Caco-2 (cell line): ENCODE measurements around the gene OSBPL10. TPM values are rescaled to one million over a fixed set of nuclear protein-coding genes. Genes with fewer than 3 reads are reported as not detected.
A peak's percentile ranks its signal among the peaks of the same experiment; 100 is the strongest.

Experiments used
- BruUV-seq: library from RNA; stranded (reverse); fragments of 400-500 nt; replicated peaks from 2 replicates; lab custom pipeline; 2021; lab: Mats Ljungman, UMichigan
- CTCF ChIA-PET: fragments of 300-600 bp; sonication (Branson Sonifier 250); formaldehyde crosslinking; loops from one replicate; lab custom pipeline; 2022; ENCODE audit warnings: antibody characterized with exemption; lab: Charles Lee
- POLR2A ChIA-PET: fragments of 300-600 bp; sonication (Branson Sonifier 250); formaldehyde crosslinking; loops from one replicate; lab custom pipeline; 2022; ENCODE audit warnings: antibody characterized with exemption; lab: Charles Lee
- DNase-seq, 2 experiments: peaks; one replicate each; pipeline versions ENCODE4 v3.0.0 to v3.0.0-alpha.2; 2020 to 2022
- H3K27me3 ChIP-seq: replicated peaks from 2 replicates; pipeline ENCODE4 v1.6.0; 2011; ENCODE audit warnings: low read length; ENCODE audit not compliant: control insufficient read depth, insufficient read depth
- H3K36me3 ChIP-seq: 2 replicates; pipeline ENCODE4 v1.5.1; 2011; ENCODE audit warnings: low read length; ENCODE audit not compliant: control insufficient read depth, insufficient read depth
- H3K4me1 ChIP-seq: fragments of 250-450 bp; sonication (Bioruptor Pico); 2 replicates; pipeline ENCODE4 v1.5.1; 2020; ENCODE audit warnings: mild to moderate bottlenecking
- H3K4me3 ChIP-seq: 2 replicates; pipeline ENCODE4 v1.5.1; 2011; ENCODE audit warnings: low read depth, mild to moderate bottlenecking, control low read depth, low read length
- H3K9me3 ChIP-seq: fragments of 250-450 bp; sonication (Bioruptor Pico); 2 replicates; pipeline ENCODE4 v1.5.1; 2020; ENCODE audit warnings: mild to moderate bottlenecking, moderate library complexity
- H3K27ac Mint-ChIP-seq: one replicate; pipeline ENCODE4 v1.8.0; 2022; ENCODE audit warnings: mixed read lengths; ENCODE audit not compliant: unreplicated experiment
- H3K27me3 Mint-ChIP-seq: one replicate; pipeline ENCODE4 v1.8.0; 2022; ENCODE audit warnings: mixed read lengths; ENCODE audit not compliant: insufficient read depth, unreplicated experiment
- H3K36me3 Mint-ChIP-seq: one replicate; pipeline ENCODE4 v1.8.0; 2022; ENCODE audit warnings: mild to moderate bottlenecking, mixed read lengths; ENCODE audit not compliant: insufficient read depth, unreplicated experiment
- H3K4me1 Mint-ChIP-seq: one replicate; pipeline ENCODE4 v1.8.0; 2022; ENCODE audit warnings: low read depth, mixed read lengths; ENCODE audit not compliant: unreplicated experiment
- H3K4me3 Mint-ChIP-seq: one replicate; pipeline ENCODE4 v1.8.0; 2022; ENCODE audit warnings: mild to moderate bottlenecking, moderate library complexity, mixed read lengths; ENCODE audit not compliant: unreplicated experiment
- H3K9me3 Mint-ChIP-seq: one replicate; pipeline ENCODE4 v1.8.0; 2022; ENCODE audit warnings: mixed read lengths; ENCODE audit not compliant: unreplicated experiment
- CTCF ChIP-seq, 2 experiments: fragments of 200-600 bp in 1 of 2; IDR thresholded peaks; 1 replicate in 1 of 2; 2 replicates in 1 of 2; pipeline versions ENCODE4 v1.5.1 to v1.8.0; 2011 to 2022; ENCODE audit warnings: antibody characterized with exemption in 1 of 2, control low read depth in 1 of 2, inconsistent platforms in 1 of 2, low read depth in 1 of 2, low read length in 1 of 2, mild to moderate bottlenecking in 1 of 2, moderate library complexity in 1 of 2; ENCODE audit not compliant: insufficient read depth in 1 of 2, severe bottlenecking in 1 of 2, unreplicated experiment in 1 of 2
- intact Hi-C: fragments of 100-400 bp; cut with micrococcal nuclease; formaldehyde crosslinking; loops from one replicate; pipeline ENCODE4 v1.10.0; 2022; ENCODE audit not compliant: unreplicated experiment
- total RNA-seq: library from RNA; stranded (reverse); gene quantifications from 2 replicates; pipeline ENCODE4 v1.2.3, GENCODE V29; 2022

OSBPL10 gene
- total RNA-seq, 1 experiment from 2014 or later = 71.2 TPM

GRCh38 chr3:31622636-31623288 is 358.3 kb downstream of the OSBPL10 start:
- no peak overlapping the region for H3K27ac Mint-ChIP-seq
- no TSS peak for BruUV-seq
- peaks cover 59% of the 10 kb centered on the region for H3K36me3 Mint-ChIP-seq
- no peak overlapping the region for H3K4me3 Mint-ChIP-seq
- ChIA-PET POLR2A (no interaction called here), CTCF (no interaction called here)
- H3K27me3 Mint-ChIP-seq = no peaks in the 10 kb centered on the region
- H3K4me1 Mint-ChIP-seq = no peaks in the 10 kb centered on the region
- H3K4me1 ChIP-seq = no peaks in the 10 kb centered on the region
- H3K36me3 ChIP-seq = no peaks in the 10 kb centered on the region
- TF ChIP-seq CTCF (IDR thresholded peaks at IDR 0.05; ENCODE audit: insufficient read depth in 1 of 2, low read depth in 1 of 2, low read length in 1 of 2, severe bottlenecking in 1 of 2, unreplicated experiment in 1 of 2) = no peak
- H3K9me3 Mint-ChIP-seq = no peaks in the 10 kb centered on the region
- DNase-seq = no peak
- no peaks in the 10 kb centered on the region for H3K9me3 ChIP-seq
- intact Hi-C loops = no loop called here
- no peaks in the 10 kb centered on the region for H3K27me3 ChIP-seq
- H3K4me3 ChIP-seq = no peak overlapping the region

DNA sequence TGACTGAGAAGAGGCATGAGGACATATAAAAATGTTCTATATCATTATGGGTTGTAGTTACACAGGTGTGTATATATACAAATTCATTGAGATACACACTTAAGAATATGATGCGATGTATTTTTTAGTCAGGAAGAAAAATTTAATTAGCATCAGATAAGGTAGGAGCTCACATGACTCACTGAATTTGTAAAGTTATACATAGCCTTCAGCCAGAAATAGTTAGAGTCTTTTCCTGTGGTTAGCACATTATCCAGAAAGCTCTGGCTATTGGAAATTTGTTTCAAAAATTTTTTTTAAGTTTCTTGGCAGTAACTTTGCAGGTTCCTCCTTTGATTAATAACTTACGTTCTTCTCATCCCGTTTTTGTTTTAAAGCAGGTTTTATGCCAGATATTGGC is 359.7 kb downstream of the OSBPL10 start:
- Histone ChIP-seq H3K4me1 (no peaks in the 10 kb centered on the region), H3K9me3 (no peaks in the 10 kb centered on the region), H3K36me3 (no peaks in the 10 kb centered on the region), H3K4me3 (no peak overlapping the region), H3K27me3 (no peaks in the 10 kb centered on the region)
- H3K27me3 Mint-ChIP-seq = no peaks in the 10 kb centered on the region
- H3K9me3 Mint-ChIP-seq = no peaks in the 10 kb centered on the region
- TF ChIP-seq CTCF (IDR thresholded peaks at IDR 0.05; ENCODE audit: insufficient read depth in 1 of 2, low read depth in 1 of 2, low read length in 1 of 2, severe bottlenecking in 1 of 2, unreplicated experiment in 1 of 2) = no peak
- no peak for DNase-seq
- POLR2A ChIA-PET = no interaction called here
- CTCF ChIA-PET = no interaction called here
- no peak overlapping the region for H3K4me3 Mint-ChIP-seq
- no TSS peak for BruUV-seq
- intact Hi-C loops = no loop called here
- H3K36me3 Mint-ChIP-seq = peaks cover 57% of the 10 kb centered on the region
- no peaks in the 10 kb centered on the region for H3K4me1 Mint-ChIP-seq
- no peak overlapping the region for H3K27ac Mint-ChIP-seq

DNA sequence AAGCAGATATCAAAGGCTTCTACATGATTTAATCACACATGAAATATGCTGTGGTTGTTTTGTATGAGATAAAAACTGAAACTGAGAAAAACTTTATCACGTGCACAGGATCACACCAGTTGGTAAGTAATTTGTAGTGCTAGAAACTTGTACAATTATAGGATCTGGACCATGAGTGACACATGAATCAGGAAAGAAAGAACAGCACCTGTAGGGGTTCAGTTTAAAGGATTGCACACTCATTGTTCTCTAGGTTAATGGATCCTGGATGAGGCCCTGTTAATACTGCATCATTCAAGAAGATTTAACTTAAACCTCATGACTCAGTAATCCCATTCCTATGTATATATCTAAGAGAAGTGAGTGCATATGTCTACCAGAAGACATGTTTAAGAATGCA is 360.4 kb downstream of the OSBPL10 start:
- ChIA-PET CTCF (no interaction called here), POLR2A (no interaction called here)
- Histone ChIP-seq H3K9me3 (no peaks in the 10 kb centered on the region), H3K4me3 (no peak overlapping the region), H3K4me1 (no peaks in the 10 kb centered on the region), H3K27me3 (no peaks in the 10 kb centered on the region), H3K36me3 (no peaks in the 10 kb centered on the region)
- TSS peak; percentile 22 for BruUV-seq
- H3K36me3 Mint-ChIP-seq = peaks cover 50% of the 10 kb centered on the region
- H3K4me3 Mint-ChIP-seq = no peak overlapping the region
- intact Hi-C loops = no loop called here
- no peaks in the 10 kb centered on the region for H3K27me3 Mint-ChIP-seq
- no peak for TF ChIP-seq CTCF (IDR thresholded peaks at IDR 0.05; ENCODE audit: insufficient read depth in 1 of 2, low read depth in 1 of 2, low read length in 1 of 2, severe bottlenecking in 1 of 2, unreplicated experiment in 1 of 2)
- no peaks in the 10 kb centered on the region for H3K9me3 Mint-ChIP-seq
- H3K27ac Mint-ChIP-seq = no peak overlapping the region
- DNase-seq = no peak
- no peaks in the 10 kb centered on the region for H3K4me1 Mint-ChIP-seq
